ENCODE results near the gene ITIH4.

DNA sequence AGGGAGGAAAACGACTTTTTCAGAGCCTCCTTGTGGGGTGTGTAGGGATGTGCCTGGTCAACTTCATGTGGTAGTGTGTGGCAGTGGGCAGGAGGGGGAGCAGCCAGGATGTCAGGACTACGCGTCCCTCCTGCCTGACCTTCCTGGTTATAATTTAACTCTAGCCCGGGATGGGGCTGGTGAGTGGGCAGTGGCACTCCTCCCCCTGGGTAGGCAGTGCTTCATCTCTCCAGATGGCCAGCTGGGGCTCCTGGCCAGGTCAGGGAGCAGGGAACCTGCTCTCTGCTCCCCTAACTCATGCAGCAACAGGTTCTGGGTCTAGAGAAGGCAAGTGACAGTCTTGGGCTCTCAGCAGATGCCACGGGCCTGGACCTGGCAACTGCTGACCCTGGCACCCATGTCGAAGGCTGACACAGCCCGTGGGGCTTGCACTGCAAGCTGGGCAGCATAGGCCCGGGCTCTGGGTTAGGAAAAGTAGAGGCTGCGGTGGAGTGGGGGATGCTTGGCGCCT, 2.6 kb downstream of the ITIH4 start:
- no peak for TF ChIP-seq EZH2phosphoT487 (IDR thresholded peaks at IDR 0.05; ENCODE audit: borderline replicate concordance, low read length)
- no peak for TF ChIP-seq CTCF (IDR thresholded peaks at IDR 0.05; ENCODE audit: low read depth, low read length, poor library complexity, severe bottlenecking)

All from DOHH2 (cell line).